HL-60/S4 (cell line): ENCODE measurements around the gene PDE4D.

Source experiments
- in situ Hi-C: fragments of 300-500 bp; cut with MboI; formaldehyde crosslinking; loops from 2 replicates; pipeline ENCODE4 v1.14.3; 2022; ENCODE audit warnings: low sequenced_read_pairs

PDE4D gene

DNA sequence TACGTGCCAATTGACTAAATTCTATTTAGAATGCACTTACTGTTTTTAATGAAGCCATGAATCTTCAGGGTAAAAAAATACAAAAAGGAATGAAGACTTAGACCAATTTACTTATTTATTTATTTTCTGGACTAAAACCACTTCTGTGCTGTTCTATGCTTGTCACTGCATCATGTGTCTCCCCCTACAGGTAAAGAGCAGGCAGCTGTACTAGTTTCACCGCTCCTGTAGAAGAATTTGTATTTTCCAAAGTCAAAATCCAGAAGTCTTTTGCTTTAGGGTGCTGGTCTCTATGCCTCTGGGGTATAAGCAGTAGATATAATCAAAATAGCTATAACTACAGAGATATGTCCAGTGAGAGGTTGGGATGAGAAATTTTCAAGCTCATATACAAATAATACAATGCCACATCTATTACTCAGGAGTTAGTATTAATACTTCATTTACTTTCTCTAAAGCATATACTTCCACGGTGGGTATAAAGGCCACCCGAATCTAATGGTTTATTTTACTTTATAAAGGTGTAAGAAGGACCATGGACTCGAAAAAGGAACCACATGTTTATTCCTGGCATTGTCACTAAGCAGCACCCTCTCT is 719.2 kb downstream of the PDE4D start:
- in situ Hi-C loops: loop anchor here (10.0 kb wide), 1 partner anchor 280 kb away; no protein-coding TSS in a partner anchor

DNA sequence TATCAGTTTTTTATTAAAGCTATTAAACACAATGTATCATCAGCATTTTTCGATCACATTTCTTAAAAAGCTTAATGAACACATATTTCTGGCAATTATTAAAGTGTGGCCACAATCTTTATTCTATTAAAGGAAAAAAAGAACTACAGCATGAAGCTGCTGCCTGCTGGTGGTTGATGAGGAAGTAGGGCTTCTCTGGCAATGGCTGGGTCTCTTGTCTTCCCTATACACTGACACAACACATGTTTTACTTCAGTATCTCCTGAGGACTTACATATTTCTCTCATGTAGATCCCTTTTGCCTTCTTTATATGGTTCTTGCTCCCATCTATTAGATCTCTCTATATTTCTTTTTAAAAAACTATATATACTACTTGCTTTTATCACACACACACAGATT is 719.9 kb downstream of the PDE4D start:
- in situ Hi-C loops: loop anchor here (10.0 kb wide), 1 partner anchor 279 kb away; no protein-coding TSS in a partner anchor

DNA sequence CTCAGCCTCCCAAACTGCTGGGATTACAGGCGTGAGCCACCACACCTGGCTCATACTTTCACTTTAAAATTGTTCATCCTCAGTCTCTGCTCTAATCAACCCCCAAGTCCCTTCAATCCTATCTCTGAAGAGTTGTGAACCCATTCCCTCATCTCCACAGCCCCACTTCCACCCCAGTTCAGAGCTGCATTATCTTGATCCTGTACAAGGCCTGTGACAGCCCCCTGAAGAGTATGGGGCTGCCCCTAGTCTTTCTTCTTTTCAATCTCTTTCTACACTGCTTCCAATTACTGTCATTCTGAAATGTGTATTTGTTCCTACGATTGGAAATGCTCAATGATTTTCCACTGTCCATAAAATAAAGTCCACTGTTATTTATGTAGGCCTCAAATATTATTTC is 722.4 kb downstream of the PDE4D start:
- in situ Hi-C loops: loop anchor here (10.0 kb wide), 1 partner anchor 276 kb away; no protein-coding TSS in a partner anchor

DNA sequence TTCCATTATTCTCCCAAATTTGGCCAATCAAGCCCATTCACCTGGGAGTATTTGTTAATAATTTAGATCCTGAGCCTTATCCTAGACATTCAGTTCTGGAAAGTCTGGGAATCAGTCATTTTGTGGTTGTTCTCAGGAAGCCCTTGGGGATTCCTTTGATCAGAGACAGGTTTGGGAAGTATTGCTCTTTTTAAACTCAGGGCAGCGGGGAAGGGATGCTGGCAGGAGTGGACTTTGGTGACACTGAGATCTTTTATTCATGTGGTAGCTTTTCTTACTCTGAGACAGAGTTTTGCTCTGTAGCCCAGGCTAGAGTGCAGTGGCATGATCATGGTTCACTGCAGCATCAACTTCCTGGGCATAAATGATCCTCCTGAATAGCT is 723.8 kb downstream of the PDE4D start:
- in situ Hi-C loops: loop anchor here (10.0 kb wide), 1 partner anchor 275 kb away; no protein-coding TSS in a partner anchor

DNA sequence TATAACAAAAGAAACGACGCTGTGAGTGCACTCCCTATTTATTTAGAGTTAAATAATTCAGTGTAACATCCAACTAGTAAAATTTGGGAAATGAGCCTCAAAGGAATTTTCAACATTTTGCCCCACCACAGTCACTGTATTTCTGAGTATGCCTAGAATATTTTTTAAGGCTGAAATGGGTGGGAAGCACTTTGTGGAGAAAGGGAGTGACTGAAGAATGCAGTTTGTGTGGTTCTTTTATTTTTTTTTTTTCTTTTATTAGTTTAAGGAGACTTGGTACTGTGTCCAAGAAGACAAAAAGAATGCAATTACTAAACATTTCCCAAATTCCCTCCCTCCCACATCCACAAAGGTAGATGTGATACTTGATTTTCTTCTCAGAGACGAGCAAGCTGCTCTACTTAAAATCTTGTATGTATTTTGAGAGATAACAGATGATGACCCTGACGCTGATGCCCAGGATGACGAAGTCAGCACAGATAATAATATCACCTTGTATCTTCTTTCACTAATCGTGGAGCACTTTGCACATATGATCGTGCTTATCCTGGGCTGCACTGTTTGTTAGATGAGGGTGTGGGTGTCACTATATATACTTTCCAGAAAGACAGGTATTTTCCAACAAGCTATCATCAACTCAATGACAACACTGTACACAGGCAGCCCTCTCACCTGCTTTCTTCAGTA is 724.3 kb downstream of the PDE4D start:
- in situ Hi-C loops: no loop called here

DNA sequence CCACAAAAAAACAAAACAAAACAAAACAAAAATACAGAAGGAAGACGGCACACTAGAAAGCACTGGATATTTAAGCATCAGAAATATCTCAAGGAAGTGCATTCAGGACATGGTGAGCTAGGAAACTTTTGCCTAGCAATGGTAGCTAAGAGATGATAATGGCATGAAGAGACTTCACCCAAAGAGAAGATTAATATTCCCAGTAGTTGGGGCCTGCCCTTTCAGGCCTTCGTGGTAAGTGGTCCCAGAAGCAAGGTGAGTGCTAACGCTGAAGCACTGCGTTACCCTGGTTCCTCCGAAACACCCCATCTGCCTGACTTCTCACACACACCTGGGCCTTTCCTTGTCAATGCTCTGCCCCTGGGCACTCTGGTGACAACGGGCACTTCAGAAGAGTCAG is 725.5 kb downstream of the PDE4D start:
- in situ Hi-C loops: no loop called here

DNA sequence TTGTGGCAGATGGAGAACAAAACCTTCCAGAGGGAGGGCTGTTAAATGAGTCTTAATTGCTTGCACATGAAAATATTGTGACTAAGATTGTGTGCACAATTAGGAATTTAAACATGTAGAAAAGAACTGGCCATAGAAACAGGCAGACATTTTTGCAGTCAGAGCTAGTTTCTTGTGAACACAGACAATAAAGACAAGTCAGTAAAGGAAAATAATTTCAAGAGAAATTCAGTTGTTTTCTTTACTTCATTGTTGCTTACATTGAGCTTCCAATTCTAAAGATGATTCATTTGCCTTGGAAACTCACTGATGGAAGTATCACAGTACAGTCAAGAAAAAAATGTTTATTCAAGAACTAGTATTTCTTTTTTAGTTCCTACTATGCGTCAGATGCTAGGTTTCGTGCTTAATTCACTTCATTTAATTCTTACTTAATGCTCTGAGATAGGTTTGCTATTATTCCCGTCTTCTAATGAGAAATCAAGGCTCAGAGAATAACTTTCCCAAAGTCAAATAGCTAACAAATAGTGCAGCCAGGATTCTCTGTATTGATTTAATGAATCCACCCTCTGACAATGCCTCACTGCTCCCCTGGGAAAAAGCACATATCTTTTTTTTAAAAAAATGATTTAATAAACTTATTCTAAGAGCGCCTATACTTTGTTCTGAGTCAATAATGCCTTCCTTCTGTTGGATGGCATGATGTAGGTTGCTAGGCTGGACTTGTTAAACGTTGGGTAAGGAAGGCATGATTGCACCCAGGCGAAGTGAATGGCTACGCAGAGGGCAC is 729.3 kb downstream of the PDE4D start:
- in situ Hi-C loops: no loop called here

DNA sequence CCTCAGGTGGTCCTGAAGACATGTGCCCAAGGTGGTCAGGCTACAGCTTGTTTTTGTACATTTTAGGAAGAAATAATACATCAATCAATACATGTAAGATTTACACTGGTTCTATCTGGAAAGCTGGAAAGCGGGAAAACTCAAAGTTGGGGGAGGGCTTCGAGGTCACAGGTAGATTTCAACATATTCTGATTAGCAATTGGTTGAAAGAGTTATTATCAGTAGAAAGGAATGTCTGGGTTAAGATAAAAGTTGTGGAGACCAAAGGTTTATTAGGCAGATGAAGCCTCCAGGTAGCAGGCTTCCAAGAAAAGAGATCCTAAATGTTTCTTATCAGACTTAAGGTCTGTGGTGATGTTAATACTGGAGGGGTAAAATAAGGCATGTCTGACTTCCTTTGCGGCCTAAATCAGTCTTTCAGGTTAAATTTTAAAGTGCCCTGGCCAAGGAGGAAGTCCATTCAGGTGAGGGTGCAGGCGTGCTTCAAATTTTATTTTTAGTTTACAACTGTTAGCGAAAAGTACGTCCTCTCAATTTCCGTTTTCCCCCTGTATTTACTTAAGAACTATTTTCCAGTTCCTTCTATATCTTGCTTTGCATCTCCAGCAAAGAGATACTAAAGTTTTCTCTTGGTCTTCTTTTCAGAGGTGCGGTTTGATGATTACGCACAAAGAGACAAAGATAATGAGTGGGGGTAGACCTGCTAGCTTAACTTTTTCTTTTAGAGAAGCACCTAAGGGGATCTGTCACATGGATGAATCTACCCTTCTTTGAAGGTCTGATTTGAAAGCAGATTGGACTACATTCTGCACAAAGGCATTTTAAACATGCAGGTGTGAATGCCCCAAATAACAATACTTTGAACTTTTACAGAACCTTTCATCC is 732.1 kb downstream of the PDE4D start:
- in situ Hi-C loops: no loop called here

DNA sequence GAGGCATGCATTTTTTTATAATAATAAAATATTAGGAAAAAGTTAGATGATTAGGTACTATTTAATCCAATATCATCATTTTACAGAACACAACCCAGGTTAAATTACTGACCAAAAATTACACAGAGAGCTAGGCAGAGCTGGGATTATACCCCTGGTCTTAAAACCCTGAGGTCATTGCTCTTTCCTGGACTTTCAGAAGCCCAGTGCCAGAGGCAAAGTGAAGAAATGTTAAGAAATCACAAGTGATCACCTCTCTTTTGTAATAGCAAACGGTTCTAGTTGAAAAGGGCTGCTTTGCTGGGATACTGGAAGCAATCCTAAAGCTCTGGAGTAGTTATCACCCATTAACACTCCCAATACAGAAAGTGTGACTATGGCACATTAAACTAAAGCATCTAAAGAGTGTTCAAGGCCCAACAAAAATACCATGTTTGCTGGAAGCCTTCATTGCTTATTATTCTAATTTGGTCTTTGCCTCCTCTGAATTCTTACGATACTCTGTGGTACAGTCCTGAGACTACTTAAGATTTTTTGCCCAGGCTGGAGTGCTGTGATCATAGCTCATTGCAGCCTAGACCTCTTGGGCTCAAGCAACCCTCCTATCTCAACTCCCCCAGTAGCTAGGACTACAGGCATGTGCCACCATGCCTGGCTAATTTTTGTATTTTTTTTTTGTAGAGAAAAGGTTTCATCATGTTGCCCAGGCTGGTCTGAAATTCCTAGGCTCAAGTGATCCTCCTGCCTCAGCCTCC is 734.7 kb downstream of the PDE4D start:
- in situ Hi-C loops: no loop called here

DNA sequence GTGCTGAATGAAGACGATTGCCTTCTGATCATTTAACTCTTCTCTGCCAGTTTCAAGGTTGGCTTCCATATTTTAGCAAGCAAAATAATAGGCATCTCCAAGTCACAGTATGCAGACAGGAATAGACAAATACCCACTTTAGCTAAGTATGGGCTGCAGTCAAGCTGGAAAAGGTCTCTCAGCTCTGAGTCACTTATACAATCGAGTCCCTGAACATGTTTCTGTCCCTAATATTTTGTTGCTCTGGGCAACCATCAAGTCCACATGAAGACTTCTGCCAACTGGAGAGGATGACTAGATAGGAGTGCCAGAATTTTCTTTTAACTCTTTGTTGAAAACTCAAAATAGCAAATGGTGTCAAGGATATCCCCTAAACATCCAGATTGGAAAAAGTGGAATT is 735.4 kb downstream of the PDE4D start:
- in situ Hi-C loops: no loop called here

DNA sequence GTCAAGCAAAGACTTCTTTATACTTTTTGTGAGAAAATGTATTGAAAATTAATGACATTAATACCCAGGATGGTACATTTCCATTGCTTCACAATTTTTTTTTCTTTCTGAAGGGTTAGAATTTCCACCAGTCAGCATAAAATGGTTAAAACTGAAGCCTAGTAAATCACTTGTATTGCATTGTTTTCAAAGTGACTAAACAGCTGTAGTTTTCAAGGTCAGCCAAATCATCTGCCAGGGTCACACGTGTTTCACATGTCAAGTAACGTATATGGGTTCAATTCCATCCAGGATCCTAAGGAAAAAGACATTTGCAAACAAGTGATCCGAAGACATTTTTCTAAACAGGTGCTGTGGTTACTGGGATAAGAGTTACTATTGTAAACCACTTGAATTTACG is 736.5 kb downstream of the PDE4D start:
- in situ Hi-C loops: no loop called here

DNA sequence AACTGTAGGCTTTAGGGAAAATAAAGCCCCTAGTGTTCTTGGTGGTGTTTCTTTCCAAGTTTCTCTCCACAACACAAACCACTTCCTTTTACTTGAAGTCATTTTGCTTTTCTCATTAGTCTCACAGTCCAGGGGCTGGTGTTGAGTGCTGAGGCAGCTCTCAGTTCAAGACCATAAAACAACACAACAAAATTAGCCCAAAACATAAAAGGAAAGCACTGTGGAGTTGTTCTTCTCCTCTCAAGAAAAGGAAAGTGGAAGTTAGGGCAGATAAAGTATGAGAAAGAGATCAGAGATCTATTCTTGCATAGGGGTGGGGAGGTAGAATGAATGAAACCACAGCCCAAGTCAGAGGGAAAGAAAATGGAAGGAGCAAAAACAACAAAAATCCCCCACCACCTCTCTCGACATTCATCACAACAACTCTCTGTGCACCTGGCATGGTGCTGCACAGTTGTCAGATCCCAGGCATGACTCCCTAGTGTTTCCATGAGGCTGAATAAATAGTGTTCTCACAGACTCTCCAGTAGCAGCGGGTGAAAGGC is 740.8 kb downstream of the PDE4D start:
- in situ Hi-C loops: no loop called here

DNA sequence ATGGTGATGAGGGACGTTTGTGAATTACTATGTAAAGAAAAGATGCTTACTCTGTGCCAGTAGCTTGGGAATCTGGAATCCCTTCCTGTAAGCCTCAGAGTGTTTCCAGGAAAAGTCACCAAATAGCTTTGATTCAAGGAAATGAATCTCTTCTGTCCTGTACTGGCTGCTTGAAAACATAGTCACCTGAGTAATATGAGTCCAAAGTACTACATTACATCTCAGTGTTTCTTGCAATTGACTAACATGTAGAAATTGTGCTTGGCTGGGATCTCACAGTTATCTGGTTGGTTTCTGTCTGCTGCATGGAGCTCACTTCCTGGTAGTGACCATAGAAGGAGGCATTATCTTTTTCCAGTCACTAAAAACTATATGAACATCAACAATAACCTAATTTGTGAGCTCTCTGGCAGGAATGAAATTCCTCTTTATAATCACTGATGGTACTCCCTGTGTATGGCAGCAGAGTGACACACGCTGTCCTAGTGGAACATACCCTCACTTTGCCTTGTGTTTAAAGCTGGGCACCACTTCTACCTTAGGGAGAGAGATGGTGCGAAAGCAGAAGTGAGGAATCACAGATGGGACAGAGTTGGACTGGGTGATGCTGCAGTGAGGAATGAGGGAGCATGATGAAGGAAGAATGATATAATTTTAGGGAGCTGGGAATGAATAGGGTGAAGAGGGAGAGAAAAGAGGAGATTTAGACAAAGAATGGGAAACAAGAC is 742.2 kb downstream of the PDE4D start:
- in situ Hi-C loops: no loop called here

DNA sequence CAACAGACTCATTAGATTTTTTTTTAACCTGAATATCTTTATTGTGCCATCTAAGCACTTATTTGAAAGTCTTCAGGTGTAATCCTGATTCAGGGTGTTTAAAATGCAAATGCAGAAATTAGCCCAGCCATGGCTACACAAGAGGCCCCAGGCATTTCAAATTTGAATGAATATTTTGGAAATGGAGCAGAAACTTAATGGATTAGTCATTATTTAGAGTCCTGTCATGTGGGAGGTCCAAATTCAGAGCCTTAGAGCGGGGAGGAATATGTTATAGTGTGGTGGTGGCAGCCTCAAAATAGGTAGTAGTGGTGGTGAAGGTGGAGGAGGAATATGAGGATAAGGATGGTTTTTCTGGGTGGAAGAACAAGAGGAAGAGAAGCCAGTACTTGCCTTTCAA is 743.7 kb downstream of the PDE4D start:
- in situ Hi-C loops: no loop called here

DNA sequence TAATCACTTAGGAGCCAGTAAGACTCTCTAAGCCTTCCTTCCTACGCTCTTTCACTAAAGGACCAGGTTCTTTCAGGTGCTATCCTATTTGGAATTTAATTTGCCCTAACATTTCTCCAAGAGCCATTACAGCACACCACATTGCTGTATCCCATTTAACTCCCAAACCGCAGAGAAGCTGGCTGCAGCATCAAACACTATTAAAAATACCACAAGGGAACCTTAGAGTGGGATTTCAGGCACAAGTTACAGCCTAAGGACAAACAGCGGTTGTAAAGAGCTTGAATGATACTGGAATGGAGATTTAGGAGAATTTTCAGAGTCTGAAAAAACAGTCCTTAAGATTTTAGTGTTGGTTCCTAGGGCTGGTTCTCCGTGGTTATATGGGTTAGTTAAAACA is 744.3 kb downstream of the PDE4D start:
- in situ Hi-C loops: no loop called here

DNA sequence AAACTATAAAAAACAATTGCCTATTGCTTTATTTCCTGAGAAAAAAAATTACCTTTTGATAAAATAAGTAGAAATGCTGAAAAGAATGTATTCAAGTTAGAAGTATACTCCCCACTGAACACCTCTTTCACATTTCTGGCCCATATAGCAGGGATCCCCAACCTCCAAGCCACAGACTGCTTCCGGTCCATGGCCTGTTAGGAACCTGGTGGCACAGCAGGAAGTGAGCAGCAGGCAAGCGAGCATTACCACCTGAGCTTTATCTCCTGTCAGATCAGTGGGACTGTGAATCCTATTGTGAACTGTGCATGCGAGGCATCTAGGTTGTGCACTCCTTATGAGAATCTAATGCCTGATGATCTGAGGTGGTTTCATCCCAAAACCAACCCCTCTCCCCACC is 746.8 kb downstream of the PDE4D start:
- in situ Hi-C loops: no loop called here

DNA sequence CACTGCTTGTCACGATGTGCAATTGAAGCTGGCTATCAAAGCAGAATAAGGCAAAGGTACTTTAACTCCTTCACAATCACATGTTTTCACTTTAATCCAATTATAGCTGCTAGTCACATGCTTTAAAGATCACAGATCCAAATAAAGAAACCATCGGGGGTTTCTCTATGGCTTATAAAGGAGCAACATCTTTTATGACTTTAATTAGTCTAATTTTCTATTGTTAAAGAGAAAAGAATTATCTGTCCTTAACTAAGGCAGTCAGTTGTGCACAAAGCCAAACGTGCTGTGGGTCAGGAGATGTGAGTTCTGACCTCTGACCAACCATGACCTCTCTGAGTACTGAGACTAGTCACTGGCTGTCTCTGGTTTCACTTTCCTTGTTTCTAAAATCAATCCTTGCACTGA is 749.6 kb downstream of the PDE4D start:
- in situ Hi-C loops: no loop called here

DNA sequence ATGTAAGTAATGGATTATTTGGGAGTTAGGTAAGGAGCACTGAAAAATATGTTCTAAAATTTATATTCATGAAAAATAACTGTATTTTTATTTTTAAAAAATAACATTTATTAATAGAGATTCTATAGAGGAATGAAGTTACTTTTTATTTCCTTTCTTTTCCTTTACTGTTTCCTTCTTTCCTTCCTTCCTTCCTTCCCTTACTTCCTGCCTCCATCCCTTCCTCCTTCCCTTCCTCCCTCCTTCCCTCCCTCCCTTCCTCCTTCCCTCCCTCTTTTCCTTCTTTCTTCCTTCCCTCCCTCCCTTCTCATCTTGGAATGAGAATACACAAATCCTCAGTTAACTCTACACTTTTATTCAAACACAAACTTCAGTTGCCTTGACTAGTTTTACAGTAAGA is 750.6 kb downstream of the PDE4D start:
- in situ Hi-C loops: no loop called here

DNA sequence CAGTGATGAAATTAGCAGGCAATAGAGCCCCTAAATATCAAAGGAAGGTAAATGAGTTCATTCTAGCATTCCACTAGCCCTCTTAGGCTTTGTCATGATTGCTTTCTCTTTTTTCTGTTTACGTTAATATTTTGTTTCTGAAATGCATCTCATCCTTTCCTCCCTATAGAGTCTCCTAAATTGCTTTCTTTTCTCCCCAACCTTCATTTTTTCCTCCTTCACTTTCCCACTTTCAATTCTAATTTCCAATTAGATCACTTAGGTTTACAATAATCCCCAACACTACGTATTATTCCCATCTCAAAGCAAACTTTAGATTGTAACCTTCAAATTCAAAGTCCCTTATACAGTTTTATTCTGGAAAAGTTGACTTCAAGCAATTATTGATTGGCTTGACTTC is 751.4 kb downstream of the PDE4D start:
- in situ Hi-C loops: no loop called here
